ENCODE measurements around the gene RAPGEF4.

RAPGEF4 gene

GRCh38 chr2:172889768-172890430, 154.3 kb downstream of the RAPGEF4 start:
- Histone ChIP-seq H3K36me3 (ENCODE audit: insufficient read depth, low read length) (no peaks in the 10 kb centered on the region), H3K9me3 (ENCODE audit: insufficient read depth, low read depth, low read length) (no peaks in the 10 kb centered on the region), H3K27me3 (ENCODE audit: insufficient read depth, low read length) (no peaks in the 10 kb centered on the region), H3K27ac (ENCODE audit: low read depth, low read length) (no peak overlapping the region), H3K4me3 (ENCODE audit: low read length) (no peak overlapping the region), H3K9ac (ENCODE audit: low read depth, low read length) (no peak overlapping the region), H3K4me1 (ENCODE audit: insufficient read depth, low read length) (no peaks in the 10 kb centered on the region)
- WGBS = 89% methylated on average over 7 of the region's 7 CpGs

- H3K9me3 ChIP-seq (ENCODE audit: insufficient read depth, low read depth, low read length) = no peaks in the 10 kb centered on the region
- no peaks in the 10 kb centered on the region for H3K4me1 ChIP-seq (ENCODE audit: insufficient read depth, low read length)
- H3K27ac ChIP-seq (ENCODE audit: low read depth, low read length) = no peak overlapping the region
- WGBS = 94% methylated on average over 10 of the region's 10 CpGs
- no peaks in the 10 kb centered on the region for H3K27me3 ChIP-seq (ENCODE audit: insufficient read depth, low read length)
- no peak overlapping the region for H3K4me3 ChIP-seq (ENCODE audit: low read length)
- no peak overlapping the region for H3K9ac ChIP-seq (ENCODE audit: low read depth, low read length)
- no peaks in the 10 kb centered on the region for H3K36me3 ChIP-seq (ENCODE audit: insufficient read depth, low read length)
Observed at GRCh38 chr2:172893111-172893510, 157.5 kb downstream of the RAPGEF4 start.

GRCh38 chr2:172893671-172894070, 158.0 kb downstream of the RAPGEF4 start:
- H3K4me3 ChIP-seq (ENCODE audit: low read length) = no peak overlapping the region
- H3K36me3 ChIP-seq (ENCODE audit: insufficient read depth, low read length) = no peaks in the 10 kb centered on the region
- no peaks in the 10 kb centered on the region for H3K9me3 ChIP-seq (ENCODE audit: insufficient read depth, low read depth, low read length)
- no peaks in the 10 kb centered on the region for H3K4me1 ChIP-seq (ENCODE audit: insufficient read depth, low read length)
- H3K9ac ChIP-seq (ENCODE audit: low read depth, low read length) = no peak overlapping the region
- no peaks in the 10 kb centered on the region for H3K27me3 ChIP-seq (ENCODE audit: insufficient read depth, low read length)
- 96% methylated on average over 2 of the region's 2 CpGs for WGBS
- no peak overlapping the region for H3K27ac ChIP-seq (ENCODE audit: low read depth, low read length)

- Histone ChIP-seq H3K27ac (ENCODE audit: low read depth, low read length) (no peak overlapping the region), H3K4me3 (ENCODE audit: low read length) (no peak overlapping the region), H3K36me3 (ENCODE audit: insufficient read depth, low read length) (no peaks in the 10 kb centered on the region), H3K27me3 (ENCODE audit: insufficient read depth, low read length) (no peaks in the 10 kb centered on the region), H3K9ac (ENCODE audit: low read depth, low read length) (no peak overlapping the region), H3K4me1 (ENCODE audit: insufficient read depth, low read length) (no peaks in the 10 kb centered on the region), H3K9me3 (ENCODE audit: insufficient read depth, low read depth, low read length) (no peaks in the 10 kb centered on the region)
- 95% methylated on average over 7 of the region's 7 CpGs for WGBS
Observed at GRCh38 chr2:172894689-172895387, 159.2 kb downstream of the RAPGEF4 start.

- no peak overlapping the region for H3K27ac ChIP-seq (ENCODE audit: low read depth, low read length)
- 92% methylated on average over 4 of the region's 4 CpGs for WGBS
- H3K4me3 ChIP-seq (ENCODE audit: low read length) = no peak overlapping the region
- no peak overlapping the region for H3K9ac ChIP-seq (ENCODE audit: low read depth, low read length)
- no peaks in the 10 kb centered on the region for H3K4me1 ChIP-seq (ENCODE audit: insufficient read depth, low read length)
- no peaks in the 10 kb centered on the region for H3K9me3 ChIP-seq (ENCODE audit: insufficient read depth, low read depth, low read length)
- no peaks in the 10 kb centered on the region for H3K27me3 ChIP-seq (ENCODE audit: insufficient read depth, low read length)
- no peaks in the 10 kb centered on the region for H3K36me3 ChIP-seq (ENCODE audit: insufficient read depth, low read length)
Observed at GRCh38 chr2:172896661-172897081, 161.0 kb downstream of the RAPGEF4 start.

- Histone ChIP-seq H3K9ac (ENCODE audit: low read depth, low read length) (no peak overlapping the region), H3K9me3 (ENCODE audit: insufficient read depth, low read depth, low read length) (no peaks in the 10 kb centered on the region), H3K4me3 (ENCODE audit: low read length) (no peak overlapping the region), H3K4me1 (ENCODE audit: insufficient read depth, low read length) (peaks cover under 1% of the 10 kb centered on the region; the same call in 1 of the 2 replicates), H3K27ac (ENCODE audit: low read depth, low read length) (no peak overlapping the region), H3K36me3 (ENCODE audit: insufficient read depth, low read length) (no peaks in the 10 kb centered on the region), H3K27me3 (ENCODE audit: insufficient read depth, low read length) (no peaks in the 10 kb centered on the region)
- 97% methylated on average over 2 of the region's 3 CpGs for WGBS
Observed at GRCh38 chr2:172900871-172901270, 165.2 kb downstream of the RAPGEF4 start.

- no peaks in the 10 kb centered on the region for H3K9me3 ChIP-seq (ENCODE audit: insufficient read depth, low read depth, low read length)
- no peaks in the 10 kb centered on the region for H3K27me3 ChIP-seq (ENCODE audit: insufficient read depth, low read length)
- 83% methylated on average over 4 of the region's 4 CpGs for WGBS
- peaks cover 8% of the 10 kb centered on the region for H3K4me1 ChIP-seq (ENCODE audit: insufficient read depth, low read length)
- H3K4me3 ChIP-seq (ENCODE audit: low read length) = no peak overlapping the region
- no peak overlapping the region for H3K27ac ChIP-seq (ENCODE audit: low read depth, low read length)
- no peak overlapping the region for H3K9ac ChIP-seq (ENCODE audit: low read depth, low read length)
- H3K36me3 ChIP-seq (ENCODE audit: insufficient read depth, low read length) = no peaks in the 10 kb centered on the region
Observed at GRCh38 chr2:172901913-172902312, 166.3 kb downstream of the RAPGEF4 start.

GRCh38 chr2:172904236-172904635, 168.6 kb downstream of the RAPGEF4 start:
- H3K9ac ChIP-seq (ENCODE audit: low read depth, low read length) = no peak overlapping the region
- peaks cover 8% of the 10 kb centered on the region for H3K4me1 ChIP-seq (ENCODE audit: insufficient read depth, low read length)
- H3K27me3 ChIP-seq (ENCODE audit: insufficient read depth, low read length) = no peaks in the 10 kb centered on the region
- H3K36me3 ChIP-seq (ENCODE audit: insufficient read depth, low read length) = no peaks in the 10 kb centered on the region
- H3K27ac ChIP-seq (ENCODE audit: low read depth, low read length) = no peak overlapping the region
- H3K9me3 ChIP-seq (ENCODE audit: insufficient read depth, low read depth, low read length) = no peaks in the 10 kb centered on the region
- H3K4me3 ChIP-seq (ENCODE audit: low read length) = no peak overlapping the region
- WGBS = 91% methylated on average over 1 of the region's 1 CpG

- WGBS = 35% methylated on average over 3 of the region's 3 CpGs
- peaks cover 8% of the 10 kb centered on the region for H3K4me1 ChIP-seq (ENCODE audit: insufficient read depth, low read length)
- no peak overlapping the region for H3K9ac ChIP-seq (ENCODE audit: low read depth, low read length)
- H3K9me3 ChIP-seq (ENCODE audit: insufficient read depth, low read depth, low read length) = no peaks in the 10 kb centered on the region
- no peaks in the 10 kb centered on the region for H3K36me3 ChIP-seq (ENCODE audit: insufficient read depth, low read length)
- H3K27me3 ChIP-seq (ENCODE audit: insufficient read depth, low read length) = no peaks in the 10 kb centered on the region
- no peak overlapping the region for H3K4me3 ChIP-seq (ENCODE audit: low read length)
- no peak overlapping the region for H3K27ac ChIP-seq (ENCODE audit: low read depth, low read length)
Observed at GRCh38 chr2:172905937-172906811, 170.5 kb downstream of the RAPGEF4 start.

- no peak overlapping the region for H3K27ac ChIP-seq (ENCODE audit: low read depth, low read length)
- H3K9ac ChIP-seq (ENCODE audit: low read depth, low read length) = no peak overlapping the region
- H3K4me1 ChIP-seq (ENCODE audit: insufficient read depth, low read length) = peaks cover 8% of the 10 kb centered on the region
- no peaks in the 10 kb centered on the region for H3K27me3 ChIP-seq (ENCODE audit: insufficient read depth, low read length)
- 91% methylated on average over 3 of the region's 3 CpGs for WGBS
- no peaks in the 10 kb centered on the region for H3K36me3 ChIP-seq (ENCODE audit: insufficient read depth, low read length)
- H3K4me3 ChIP-seq (ENCODE audit: low read length) = no peak overlapping the region
- H3K9me3 ChIP-seq (ENCODE audit: insufficient read depth, low read depth, low read length) = no peaks in the 10 kb centered on the region
Observed at GRCh38 chr2:172908275-172908674, 172.6 kb downstream of the RAPGEF4 start.

- Histone ChIP-seq H3K27ac (ENCODE audit: low read depth, low read length) (no peak overlapping the region), H3K9me3 (ENCODE audit: insufficient read depth, low read depth, low read length) (no peaks in the 10 kb centered on the region), H3K27me3 (ENCODE audit: insufficient read depth, low read length) (no peaks in the 10 kb centered on the region), H3K9ac (ENCODE audit: low read depth, low read length) (no peak overlapping the region), H3K4me1 (ENCODE audit: insufficient read depth, low read length) (peaks cover 8% of the 10 kb centered on the region), H3K4me3 (ENCODE audit: low read length) (no peak overlapping the region), H3K36me3 (ENCODE audit: insufficient read depth, low read length) (no peaks in the 10 kb centered on the region)
- 95% methylated on average over 3 of the region's 3 CpGs for WGBS
Observed at GRCh38 chr2:172909454-172909853, 173.8 kb downstream of the RAPGEF4 start.

Measured in HUES64 (cell line).